ENCODE data around the gene DRC1. TPM values are rescaled to one million over a fixed set of nuclear protein-coding genes. Genes with fewer than 3 reads are reported as not detected.

The DRC1 gene
- total RNA-seq, 1 experiment from 2014 or later: not detected

DNA sequence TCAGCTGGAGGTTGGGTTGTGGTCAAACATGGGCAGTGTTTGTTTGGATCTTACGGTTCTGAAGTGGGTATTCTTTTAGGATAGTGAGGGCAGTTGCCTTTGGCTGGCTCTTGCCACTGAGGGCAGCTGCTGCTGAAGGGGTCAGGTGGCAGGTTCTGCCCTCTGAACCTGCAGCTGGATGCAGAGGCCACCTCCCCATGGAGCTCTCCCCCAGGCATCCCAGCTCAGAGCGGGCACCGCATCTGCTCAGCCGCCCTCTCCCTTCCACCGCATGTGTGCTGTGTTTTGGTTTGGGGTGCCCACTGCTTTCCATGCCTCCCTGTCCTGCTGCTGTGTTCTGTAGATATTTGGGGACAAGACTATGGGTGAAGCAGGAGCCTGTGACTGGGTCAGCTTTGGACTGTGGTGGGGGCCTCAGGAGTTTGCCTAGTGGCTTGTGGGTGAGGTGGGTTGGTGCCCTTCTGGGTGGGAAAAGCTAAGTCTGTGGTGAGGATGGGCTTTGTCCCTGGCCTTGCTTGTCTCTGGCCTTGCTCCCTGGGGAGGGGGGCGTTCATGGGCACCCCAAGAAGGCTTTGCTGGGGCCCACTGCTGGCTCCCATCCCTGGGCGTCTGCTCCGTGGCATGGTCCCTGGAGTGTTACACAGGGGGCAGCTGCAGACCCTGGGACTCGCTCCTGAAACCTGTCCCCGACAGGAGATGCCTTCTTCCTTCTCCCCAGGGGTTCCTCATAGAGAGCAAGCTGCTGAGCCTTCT is 47.7 kb downstream of the DRC1 start:
- no peaks in the 10 kb centered on the region for H3K79me2 ChIP-seq (ENCODE audit: insufficient read depth, low read length)
- Mint-ChIP-seq H3K4me3 (no peak overlapping the region), H3K36me3 (ENCODE audit: insufficient read depth in 1 of 3, low read depth in 3 of 3) (peaks cover 0 to 2% (median 0%) of the 10 kb centered on the region in 3 experiments; a peak in 1 of 7 replicates), H3K27me3 (ENCODE audit: low read depth) (no peaks in the 10 kb centered on the region; the same call in none of the 2 replicates), H3K4me1 (peaks cover 5 to 6% of the 10 kb centered on the region in 2 experiments; a peak in 3 of 4 replicates), H3K9me3 (peaks cover 0 to 3% of the 10 kb centered on the region in 2 experiments; a peak in 1 of 5 replicates), H3K27ac (no peak overlapping the region)
- no peaks in the 10 kb centered on the region for H3K27me3 ChIP-seq (ENCODE audit: insufficient read depth, low read length)
- no peak overlapping the region for H2AFZ ChIP-seq (ENCODE audit: low read length)
- no CpG with 5 or more reads among the region's 10 CpGs for WGBS (ENCODE audit: extremely low coverage, insufficient read length, low lambda C conversion rate)
- no peaks in the 10 kb centered on the region for H4K20me1 ChIP-seq (ENCODE audit: control insufficient read depth, insufficient read depth, insufficient read length)
- DNase-seq: no peak
- H3K56ac ChIP-seq (ENCODE audit: insufficient read length, low read depth, low read length): no peak overlapping the region
- H3K9me3 ChIP-seq (ENCODE audit: control insufficient read depth, low read depth, low read length): no peaks in the 10 kb centered on the region
- H2BK12ac ChIP-seq (ENCODE audit: insufficient read length, low read depth, low read length): no peak overlapping the region
- H3K4me1 ChIP-seq (ENCODE audit: insufficient read depth, low read length): no peaks in the 10 kb centered on the region
- TF ChIP-seq, protein P1, sequence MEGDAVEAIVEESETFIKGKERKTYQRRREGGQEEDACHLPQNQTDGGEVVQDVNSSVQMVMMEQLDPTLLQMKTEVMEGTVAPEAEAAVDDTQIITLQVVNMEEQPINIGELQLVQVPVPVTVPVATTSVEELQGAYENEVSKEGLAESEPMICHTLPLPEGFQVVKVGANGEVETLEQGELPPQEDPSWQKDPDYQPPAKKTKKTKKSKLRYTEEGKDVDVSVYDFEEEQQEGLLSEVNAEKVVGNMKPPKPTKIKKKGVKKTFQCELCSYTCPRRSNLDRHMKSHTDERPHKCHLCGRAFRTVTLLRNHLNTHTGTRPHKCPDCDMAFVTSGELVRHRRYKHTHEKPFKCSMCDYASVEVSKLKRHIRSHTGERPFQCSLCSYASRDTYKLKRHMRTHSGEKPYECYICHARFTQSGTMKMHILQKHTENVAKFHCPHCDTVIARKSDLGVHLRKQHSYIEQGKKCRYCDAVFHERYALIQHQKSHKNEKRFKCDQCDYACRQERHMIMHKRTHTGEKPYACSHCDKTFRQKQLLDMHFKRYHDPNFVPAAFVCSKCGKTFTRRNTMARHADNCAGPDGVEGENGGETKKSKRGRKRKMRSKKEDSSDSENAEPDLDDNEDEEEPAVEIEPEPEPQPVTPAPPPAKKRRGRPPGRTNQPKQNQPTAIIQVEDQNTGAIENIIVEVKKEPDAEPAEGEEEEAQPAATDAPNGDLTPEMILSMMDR (conservative IDR thresholded peaks at IDR 0.05): no peak
- H2AK5ac ChIP-seq (ENCODE audit: insufficient read length, low read length): no peak overlapping the region
- H2BK120ac ChIP-seq (ENCODE audit: low read depth, low read length, poor library complexity, severe bottlenecking): no peak overlapping the region
- H3K79me1 ChIP-seq (ENCODE audit: insufficient read depth, low read depth, low read length, poor library complexity, severe bottlenecking): no peaks in the 10 kb centered on the region
- H2BK5ac ChIP-seq (ENCODE audit: insufficient read length, low read length): no peak overlapping the region
- H3K4ac ChIP-seq (ENCODE audit: low read depth, low read length): no peak overlapping the region
- no peak overlapping the region for H3K23ac ChIP-seq (ENCODE audit: insufficient read length, low read depth, low read length)
- H3K27ac ChIP-seq (ENCODE audit: insufficient read length, low read depth, low read length): no peak overlapping the region
- no peak overlapping the region for H4K5ac ChIP-seq (ENCODE audit: insufficient read length, low read depth, low read length)
- no peaks in the 10 kb centered on the region for H3K23me2 ChIP-seq (ENCODE audit: insufficient read length, low read depth, low read length, poor library complexity, severe bottlenecking)
- H4K91ac ChIP-seq (ENCODE audit: insufficient read length, low read depth, low read length): no peak overlapping the region
- H3K9ac ChIP-seq (ENCODE audit: extremely low read depth, insufficient read length, low read length): no peak overlapping the region
- H4K8ac ChIP-seq (replicated peaks; ENCODE audit: insufficient read length, low read depth, low read length): no peak overlapping the region
- no peak overlapping the region for H3T11ph ChIP-seq (ENCODE audit: low read length)
- no peak overlapping the region; the same call in 1 of the 2 replicates for H3K14ac ChIP-seq (ENCODE audit: insufficient read depth, low read length)
- no peak overlapping the region for H3K4me2 ChIP-seq (ENCODE audit: insufficient read depth, insufficient read length, low read length)
- H3K18ac ChIP-seq (ENCODE audit: insufficient read length, low read depth, low read length): no peak overlapping the region
- H2BK15ac ChIP-seq (ENCODE audit: low read depth, low read length): no peak overlapping the region
- H2BK20ac ChIP-seq (ENCODE audit: low read depth, low read length, poor library complexity, severe bottlenecking): no peak overlapping the region
